KOPT-K1 (cell line): ENCODE measurements around the gene MBOAT7.
"Not testable (repeated sequence)": the region's sequence is repeated elsewhere in the genome, so short reads cannot be mapped to it uniquely, and the experiment has no call there.

ENCODE experiments used
- H3K27ac ChIP-seq: fragments of 200-600 bp; sonication (generic); 2 replicates; pipeline ENCODE4 v1.5.1; 2016; ENCODE audit warnings: antibody characterized with exemption, mild to moderate bottlenecking, low read depth, low read length; ENCODE audit not compliant: poor library complexity, severe bottlenecking
- H3K36me3 ChIP-seq: fragments of 200-600 bp; sonication (generic); 2 replicates; pipeline ENCODE4 v1.5.1; 2017; ENCODE audit warnings: antibody characterized with exemption, mild to moderate bottlenecking, low read length, moderate library complexity; ENCODE audit not compliant: insufficient read depth
- H3K9me3 ChIP-seq: fragments of 200-600 bp; sonication (generic); 2 replicates; pipeline ENCODE4 v1.5.1; 2017; ENCODE audit warnings: antibody characterized with exemption, low read length, mild to moderate bottlenecking; ENCODE audit not compliant: insufficient read depth, poor library complexity, severe bottlenecking

MBOAT7 gene

GRCh38 chr19:54186351-54186750 lies 3.0 kb downstream of the MBOAT7 start:
- H3K9me3 ChIP-seq, result no peaks in the 10 kb centered on the region
- H3K27ac ChIP-seq, result no peak overlapping the region
- H3K36me3 ChIP-seq, result peaks cover 26% of the 10 kb centered on the region; the same call in 1 of the 2 replicates

DNA sequence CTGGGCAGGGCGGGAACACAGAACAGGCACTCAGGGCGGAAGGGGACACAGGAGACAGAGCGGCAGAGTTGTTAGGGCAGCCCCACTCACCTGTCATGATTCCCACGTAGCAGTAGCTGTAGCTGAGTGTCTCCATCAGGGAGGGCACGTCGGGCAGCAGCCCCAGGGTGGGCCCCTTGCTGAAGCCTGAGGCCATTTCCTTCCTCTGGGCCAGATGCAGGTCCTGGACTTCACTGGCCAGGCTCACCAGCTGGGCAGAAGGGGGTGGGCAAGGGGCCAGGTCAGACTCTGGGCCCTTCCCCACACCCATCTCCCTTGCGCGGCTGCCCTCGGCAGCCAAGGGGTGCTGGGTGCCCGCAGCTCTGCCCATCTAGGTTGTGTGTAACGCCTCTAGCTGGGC lies 5.9 kb downstream of the MBOAT7 start:
- H3K27ac ChIP-seq, result no peak overlapping the region
- H3K36me3 ChIP-seq, result peaks cover 49% of the 10 kb centered on the region
- H3K9me3 ChIP-seq, result no peaks in the 10 kb centered on the region

GRCh38 chr19:54181894-54182293 lies 7.5 kb downstream of the MBOAT7 start:
- H3K36me3 ChIP-seq, result peaks cover 54% of the 10 kb centered on the region
- H3K9me3 ChIP-seq, result not testable (repeated sequence)

DNA sequence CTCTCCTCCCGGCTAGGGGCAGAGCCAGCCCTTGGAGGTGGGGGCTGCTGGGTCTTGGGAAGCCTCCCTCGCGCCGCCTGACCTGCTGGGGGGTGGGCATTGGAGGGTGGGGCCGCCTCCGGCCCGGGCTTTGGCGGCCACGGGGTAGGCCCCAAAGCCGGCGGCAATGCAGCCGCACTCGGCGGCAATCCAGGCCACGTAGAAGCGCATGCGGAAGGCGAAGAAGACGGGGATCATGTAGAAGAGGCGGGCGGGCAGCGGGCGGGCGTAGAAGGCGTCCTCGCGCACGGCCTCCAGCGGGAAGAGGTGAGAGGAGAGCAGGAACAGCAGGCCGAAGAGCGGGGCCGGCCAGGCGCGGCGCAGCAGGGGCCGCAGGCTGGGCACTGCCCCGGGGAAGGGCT lies 8.7 kb downstream of the MBOAT7 start:
- H3K36me3 ChIP-seq, result peaks cover 53% of the 10 kb centered on the region
- no peak overlapping the region for H3K27ac ChIP-seq
- no peaks in the 10 kb centered on the region for H3K9me3 ChIP-seq

More at GRCh38 chr19:54181894-54182293, 7.5 kb downstream of the MBOAT7 start:
- not testable (repeated sequence) for H3K27ac ChIP-seq

DNA sequence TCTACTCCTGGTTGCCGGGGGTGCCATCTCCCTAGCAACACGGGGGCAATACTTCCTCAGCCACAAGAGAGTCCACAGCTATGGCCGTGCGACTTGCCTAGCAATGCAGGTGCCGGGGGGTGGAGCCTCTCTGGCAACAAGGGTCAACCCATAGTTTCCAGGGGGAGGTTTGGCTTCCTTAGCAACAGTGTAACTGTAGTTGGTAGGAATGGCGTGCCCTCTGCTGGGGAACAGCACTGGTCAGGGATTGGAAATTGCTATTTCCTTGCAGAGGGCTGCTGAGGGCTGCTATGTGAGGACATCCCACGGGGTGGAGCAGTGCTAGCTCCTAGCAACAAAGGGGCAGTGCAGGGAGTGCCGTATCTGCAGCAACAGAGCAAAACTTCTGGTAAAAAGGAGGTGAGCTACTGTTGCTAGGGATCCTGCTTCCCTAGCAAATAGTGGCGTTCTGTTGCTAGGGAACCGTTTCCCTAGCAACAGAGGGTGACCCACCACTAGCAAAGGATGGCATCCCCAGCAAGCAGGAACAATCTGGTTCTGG lies 9.4 kb downstream of the MBOAT7 start:
- no peak overlapping the region for H3K27ac ChIP-seq
- no peaks in the 10 kb centered on the region for H3K9me3 ChIP-seq
- H3K36me3 ChIP-seq, result peaks cover 53% of the 10 kb centered on the region

GRCh38 chr19:54179262-54179852 lies 10.0 kb downstream of the MBOAT7 start:
- no peaks in the 10 kb centered on the region for H3K9me3 ChIP-seq
- no peak overlapping the region for H3K27ac ChIP-seq
- peaks cover 52% of the 10 kb centered on the region for H3K36me3 ChIP-seq

DNA sequence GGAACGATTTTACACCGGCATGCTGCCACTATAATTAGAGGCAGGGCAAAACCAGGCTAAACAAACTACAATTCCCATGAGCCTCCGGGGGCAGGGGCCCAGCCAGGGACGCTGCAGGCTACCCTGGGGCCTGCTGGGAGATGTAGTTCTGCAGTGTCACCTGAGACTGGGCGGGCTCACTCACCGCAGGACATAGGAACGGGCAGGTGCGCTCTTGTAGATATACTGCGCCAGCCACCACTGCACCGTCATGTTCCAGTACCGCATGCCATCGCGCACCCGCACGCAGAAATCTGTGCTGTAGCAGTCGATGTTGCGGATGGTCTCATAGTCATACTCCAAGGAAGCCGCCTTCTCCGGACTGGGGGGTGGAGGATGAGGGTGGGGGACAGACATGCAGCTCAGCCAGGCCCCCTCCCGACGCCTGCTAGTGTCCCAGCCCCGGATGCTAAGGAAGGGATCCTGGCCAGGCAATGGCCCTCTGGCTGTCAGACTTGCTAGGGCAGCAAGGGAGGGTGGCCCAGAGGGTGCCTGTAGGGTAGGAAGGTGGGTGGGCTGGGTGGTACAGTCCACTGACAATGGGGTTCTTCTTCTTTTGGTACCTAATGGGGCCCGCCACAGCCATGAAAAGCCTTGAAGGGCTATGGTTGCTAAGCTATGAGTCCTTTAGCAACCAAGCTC lies 10.7 kb downstream of the MBOAT7 start:
- H3K9me3 ChIP-seq, result no peaks in the 10 kb centered on the region
- H3K27ac ChIP-seq, result no peak overlapping the region
- H3K36me3 ChIP-seq, result peaks cover 46% of the 10 kb centered on the region

GRCh38 chr19:54173951-54174834 lies 15.2 kb downstream of the MBOAT7 start:
- Histone ChIP-seq H3K27ac (no peak overlapping the region), H3K9me3 (no peaks in the 10 kb centered on the region)

DNA sequence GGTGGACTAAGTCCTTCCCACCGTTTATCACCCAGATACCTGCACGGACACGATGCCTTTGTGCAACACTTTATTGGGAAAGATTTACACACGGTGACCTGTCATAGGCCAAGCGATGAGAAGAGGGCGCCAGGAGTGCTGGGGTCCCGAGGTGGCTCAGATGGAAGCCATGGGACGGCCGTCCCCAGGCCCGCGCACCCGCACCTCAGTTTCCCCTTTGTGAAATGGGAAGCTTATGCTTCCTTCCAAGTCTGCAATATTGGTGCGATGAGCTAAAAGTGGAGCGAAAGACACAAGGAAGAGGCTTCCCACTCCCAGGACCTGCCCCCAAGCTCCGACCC lies 16.1 kb downstream of the MBOAT7 start:
- Histone ChIP-seq H3K36me3 (peaks cover 15% of the 10 kb centered on the region), H3K9me3 (no peaks in the 10 kb centered on the region)

More at GRCh38 chr19:54173951-54174834, 15.2 kb downstream of the MBOAT7 start:
- H3K36me3 ChIP-seq, result peaks cover 23% of the 10 kb centered on the region

GRCh38 chr19:54172471-54173358 lies 16.7 kb downstream of the MBOAT7 start, which contains the start of gene TMC4:
Gene TMC4, minus strand, starts transcription at chr19:54173160. Its CDS starts 43 bp downstream, at chr19:54173117.
- no peak within 1 kb of the TSS for H3K27ac ChIP-seq

More for the DNA sequence above, 16.1 kb downstream of the MBOAT7 start:
- H3K27ac ChIP-seq, result no peak overlapping the region

GRCh38 chr19:54171736-54172431 lies 17.5 kb downstream of the MBOAT7 start:
- H3K36me3 ChIP-seq, H3K27ac ChIP-seq, H3K9me3 ChIP-seq: not testable (repeated sequence)

More at GRCh38 chr19:54172471-54173358, 16.7 kb downstream of the MBOAT7 start, which contains the start of gene TMC4:
- H3K36me3 ChIP-seq, result peaks cover 9% of the 10 kb centered on the region; the same call in 1 of the 2 replicates
- H3K9me3 ChIP-seq, result no peaks in the 10 kb centered on the region

DNA sequence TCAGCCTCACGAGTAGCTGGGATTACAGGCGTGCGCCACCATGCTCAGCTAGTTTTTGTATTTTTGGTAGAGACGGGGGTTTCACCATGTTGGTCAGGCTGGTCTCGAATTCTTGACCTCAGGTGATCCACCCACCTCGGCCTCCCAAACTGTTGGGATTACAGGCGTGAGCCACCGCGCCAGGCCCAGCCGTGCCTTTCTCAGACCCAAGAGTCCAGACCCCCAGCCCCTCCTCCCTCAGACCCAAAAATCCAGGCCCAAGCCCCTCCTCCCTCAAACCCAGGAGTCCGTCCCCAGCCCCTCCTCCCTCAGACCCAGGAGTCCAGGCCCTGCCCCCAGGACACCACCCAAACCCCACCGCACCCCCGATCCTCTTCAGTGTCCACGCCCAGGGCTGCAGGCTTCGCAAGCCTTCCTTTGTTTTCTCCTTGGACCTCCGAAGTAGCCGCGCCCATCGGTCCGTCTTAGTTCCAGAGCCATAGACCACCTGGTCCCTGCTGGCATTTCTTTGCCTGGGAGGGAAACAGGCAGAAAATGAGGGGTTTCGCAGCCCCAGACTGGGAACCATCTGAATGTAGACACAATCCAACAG lies 20.1 kb downstream of the MBOAT7 start:
- Histone ChIP-seq H3K27ac (no peak overlapping the region), H3K36me3 (no peaks in the 10 kb centered on the region), H3K9me3 (peaks cover 4% of the 10 kb centered on the region)

- H3K9me3 ChIP-seq, result peaks cover 4% of the 10 kb centered on the region
- H3K27ac ChIP-seq, result no peak overlapping the region
- no peaks in the 10 kb centered on the region for H3K36me3 ChIP-seq
Observed at GRCh38 chr19:54168174-54168917, 21.0 kb downstream of the MBOAT7 start.
